VCaP (cell line): ENCODE data around the gene CNPY3.

Experiments used
- H3K27ac ChIP-seq: fragments of 450-650 bp; 2 replicates; pipeline ENCODE4 v1.5.1; 2017
- CTCF ChIP-seq: fragments of 450-650 bp; conservative IDR thresholded peaks from 2 replicates; pipeline ENCODE4 v1.5.1; 2017; ENCODE audit warnings: mild to moderate bottlenecking, moderate library complexity

Gene CNPY3

GRCh38 chr6:42958125-42958524 is 28.8 kb downstream of the CNPY3 start:
- TF ChIP-seq CTCF: no peak
- H3K27ac ChIP-seq: no peak overlapping the region

- H3K27ac ChIP-seq: peak overlapping the region; percentile 78
- no peak for TF ChIP-seq CTCF
Measured at GRCh38 chr6:42959917-42960242, 30.6 kb downstream of the CNPY3 start.

- H3K27ac ChIP-seq: peak within 1 kb of the TSS; percentile 78
- TF ChIP-seq CTCF: 0 out of 2 replicates have a peak, but pooled peaks have one; percentile 6
Measured at GRCh38 chr6:42960243-42961019, 31.2 kb downstream of the CNPY3 start, which contains the start of gene GNMT. Gene GNMT, plus strand, starts transcription at chr6:42960754. Its CDS starts 14 bp downstream, at chr6:42960768.

- peak overlapping the region; percentile 78 for H3K27ac ChIP-seq
- TF ChIP-seq CTCF: no peak
Measured at GRCh38 chr6:42961020-42961470, 31.8 kb downstream of the CNPY3 start.

GRCh38 chr6:42962096-42962495 is 32.8 kb downstream of the CNPY3 start:
- TF ChIP-seq CTCF: no peak
- no peak overlapping the region for H3K27ac ChIP-seq

- no peak for TF ChIP-seq CTCF
- H3K27ac ChIP-seq: no peak overlapping the region
Measured at GRCh38 chr6:42962502-42963178, 33.4 kb downstream of the CNPY3 start.

- H3K27ac ChIP-seq: no peak overlapping the region
- no peak for TF ChIP-seq CTCF
Measured at GRCh38 chr6:42963179-42963854, 34.0 kb downstream of the CNPY3 start.
